Small intestine (tissue), 7 donors: ENCODE data around the gene GTF2E1. TPM values are rescaled to one million over a fixed set of nuclear protein-coding genes. Genes with fewer than 3 reads are reported as not detected.

ENCODE experiments used
- DNase-seq, 2 donors: peaks; one replicate each; pipeline versions ENCODE4 v3.0.0 to v3.0.0-alpha.2; 2013
- FAIRE-seq: peaks from 2 replicates; lab custom pipeline; 2012; peaks lifted over from hg19 to GRCh38; lab: Jason Lieb, UNC
- H3K27ac ChIP-seq, 3 donors: one replicate each; pipeline ENCODE4 v1.5.1; 2013; ENCODE audit warnings: low read length in 2 of 3, mild to moderate bottlenecking in 2 of 3, control low read depth in 1 of 3, inconsistent platforms in 1 of 3, low read depth in 1 of 3, moderate library complexity in 1 of 3
- H3K27me3 ChIP-seq, 3 donors: one replicate each; pipeline ENCODE4 v1.6.1; 2013; ENCODE audit warnings: low read length in 3 of 3, inconsistent platforms in 1 of 3; ENCODE audit not compliant: control insufficient read depth in 3 of 3, insufficient read depth in 3 of 3
- H3K36me3 ChIP-seq, 3 donors: one replicate each; pipeline ENCODE4 v1.6.1; 2013; ENCODE audit warnings: low read length in 3 of 3, inconsistent platforms in 1 of 3, low read depth in 1 of 3, mild to moderate bottlenecking in 1 of 3, moderate library complexity in 1 of 3; ENCODE audit not compliant: control insufficient read depth in 3 of 3, insufficient read depth in 2 of 3
- H3K4me1 ChIP-seq, 3 donors: one replicate each; pipeline ENCODE4 v1.6.1; 2013; ENCODE audit warnings: low read length in 2 of 3, inconsistent platforms in 1 of 3, low read depth in 1 of 3, mild to moderate bottlenecking in 1 of 3, moderate library complexity in 1 of 3; ENCODE audit not compliant: control insufficient read depth in 3 of 3, insufficient read depth in 2 of 3
- H3K4me3 ChIP-seq, 3 donors: one replicate each; pipeline ENCODE4 v1.5.1; 2013; ENCODE audit warnings: low read length in 3 of 3, control low read depth in 1 of 3, inconsistent platforms in 1 of 3, low read depth in 1 of 3, mild to moderate bottlenecking in 1 of 3, moderate library complexity in 1 of 3
- H3K9me3 ChIP-seq, 2 donors: one replicate each; pipeline ENCODE4 v1.6.1; 2013; ENCODE audit warnings: low read depth in 1 of 2, low read length in 1 of 2; ENCODE audit not compliant: control insufficient read depth in 2 of 2, insufficient read depth in 1 of 2
- WGBS, 3 donors: extraction: QIAGEN DNeasy Blood & Tissue Kit; methylation state at CpG; one replicate each; pipeline ENCODE4 v1.1.7; 2013; 5-methylcytosine and 5-hydroxymethylcytosine counted together
- polyA plus RNA-seq, 4 donors: library from polyadenylated mRNA; stranded (reverse) in 3 of 4; unstranded in 1 of 4; fragments of 200-250 nt in 3 of 4; fragments of 120-200 nt in 1 of 4; gene quantifications; one replicate each; pipeline versions ENCODE4 v1.2.1 to v1.2.3, GENCODE V29; 2013
- donor health status: healthy with polysubstance abuse.
- donor health status: control.
- donor health status: control.
- donor health status: Bipolar disorder and iron deficiency.
- donor health status: healthy.

GTF2E1 gene
- polyA plus RNA-seq, 4 donors, result 3.0 to 10.5 (median 5.3) TPM

- Histone ChIP-seq H3K4me1 (no peaks in the 10 kb centered on the region), H3K4me3 (no peak overlapping the region), H3K36me3 (no peaks in the 10 kb centered on the region), H3K9me3 (no peaks in the 10 kb centered on the region), H3K27me3 (no peaks in the 10 kb centered on the region), H3K27ac (no peak overlapping the region)
- FAIRE-seq (no peak), DNase-seq (no peak)
- 81 to 91% (median 89%) methylated on average over 6 of the region's 6 CpGs for WGBS, 3 donors
Observed at GRCh38 chr3:120796976-120797375, 54.4 kb downstream of the GTF2E1 start.

GRCh38 chr3:120797857-120798256 is 55.3 kb downstream of the GTF2E1 start:
- Histone ChIP-seq H3K27ac (no peak overlapping the region), H3K27me3 (no peaks in the 10 kb centered on the region)

DNA sequence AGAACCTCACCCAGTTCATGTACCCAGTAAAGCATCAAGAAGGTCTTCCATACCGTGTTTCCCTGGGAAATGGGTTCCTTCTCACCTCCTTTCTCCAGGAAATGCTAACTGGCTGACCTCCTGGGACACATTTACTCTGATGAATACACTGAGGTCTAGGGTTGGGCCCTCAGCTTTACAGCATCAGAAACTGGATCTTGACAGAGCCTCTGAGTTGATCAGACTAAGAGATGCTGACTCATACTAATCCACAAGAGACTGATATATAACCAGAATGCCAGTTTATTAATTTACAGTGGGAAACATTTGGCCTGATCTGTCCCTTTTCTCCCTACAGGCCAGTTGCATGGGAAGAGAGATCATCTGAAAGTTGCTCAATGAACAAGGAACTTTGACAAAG is 55.8 kb downstream of the GTF2E1 start:
- Histone ChIP-seq H3K9me3 (no peaks in the 10 kb centered on the region), H3K4me3 (no peak overlapping the region), H3K27me3 (no peaks in the 10 kb centered on the region), H3K27ac (no peak overlapping the region), H3K4me1 (no peaks in the 10 kb centered on the region), H3K36me3 (no peaks in the 10 kb centered on the region)
- FAIRE-seq, result no peak
- 67 to 76% (median 73%) methylated on average over 1 of the region's 1 CpG for WGBS, 3 donors
- DNase-seq, result peak in 1 of 2 donors; percentile 25

More at GRCh38 chr3:120797857-120798256, 55.3 kb downstream of the GTF2E1 start:
- Histone ChIP-seq H3K36me3 (no peaks in the 10 kb centered on the region), H3K9me3 (no peaks in the 10 kb centered on the region), H3K4me1 (no peaks in the 10 kb centered on the region), H3K4me3 (no peak overlapping the region)
- no peak for DNase-seq
- WGBS, 3 donors, result 78 to 92% (median 78%) methylated on average over 2 of the region's 2 CpGs
- FAIRE-seq, result no peak

DNA sequence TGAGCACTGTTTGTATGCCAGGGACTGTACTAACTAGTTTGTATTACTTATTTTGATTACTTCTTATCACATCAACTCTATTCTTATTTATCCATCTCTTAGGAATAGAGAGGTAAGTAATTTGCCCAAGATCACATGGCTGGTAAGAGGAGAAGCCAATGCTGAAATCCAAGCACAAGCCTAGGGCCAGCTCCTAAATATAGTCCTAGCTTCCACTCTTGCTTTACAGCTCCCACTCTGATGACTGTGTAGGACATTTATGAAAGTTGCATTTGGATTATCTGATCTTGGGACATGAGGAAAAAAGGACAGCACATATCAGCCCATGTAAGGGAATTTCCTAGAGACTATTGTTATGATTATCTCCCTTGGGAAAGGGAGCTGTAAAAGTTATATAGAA is 58.1 kb downstream of the GTF2E1 start:
- no peaks in the 10 kb centered on the region for H3K4me1 ChIP-seq
- no peak overlapping the region for H3K4me3 ChIP-seq
- no peaks in the 10 kb centered on the region for H3K27me3 ChIP-seq
- H3K27ac ChIP-seq, result no peak overlapping the region
- DNase-seq (no peak), FAIRE-seq (no peak)
- no peaks in the 10 kb centered on the region for H3K9me3 ChIP-seq
- H3K36me3 ChIP-seq, result no peaks in the 10 kb centered on the region

DNA sequence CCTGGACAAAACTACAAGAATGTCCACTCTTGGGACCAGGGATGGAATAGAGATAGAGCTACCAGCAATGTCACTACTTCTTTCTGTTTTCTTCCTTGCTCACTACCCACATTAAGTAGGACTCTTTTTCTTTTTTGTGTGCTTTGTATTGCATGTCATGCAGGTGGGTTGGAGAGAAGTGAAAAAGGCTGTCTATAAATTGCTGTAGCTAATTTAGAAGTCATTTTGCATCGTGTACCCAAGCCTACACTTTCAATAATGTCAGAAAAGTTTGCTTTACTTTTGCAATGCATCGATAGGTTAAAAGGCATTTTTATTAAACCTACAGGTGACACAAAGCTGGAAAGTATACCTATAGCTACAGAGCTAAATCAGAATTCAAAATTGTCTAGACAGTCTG is 58.9 kb downstream of the GTF2E1 start:
- no peaks in the 10 kb centered on the region for H3K9me3 ChIP-seq
- H3K27me3 ChIP-seq, result no peaks in the 10 kb centered on the region
- whole genome bisulfite sequencing, 3 donors, result 72 to 82% (median 81%) methylated on average over 2 of the region's 2 CpGs
- H3K4me3 ChIP-seq, result no peak overlapping the region
- no peak overlapping the region for H3K27ac ChIP-seq
- H3K36me3 ChIP-seq, result no peaks in the 10 kb centered on the region
- no peak for FAIRE-seq
- no peak for DNase-seq
- H3K4me1 ChIP-seq, result no peaks in the 10 kb centered on the region

GRCh38 chr3:120802916-120803315 is 60.4 kb downstream of the GTF2E1 start:
- no peaks in the 10 kb centered on the region for H3K36me3 ChIP-seq
- H3K9me3 ChIP-seq, result no peaks in the 10 kb centered on the region
- no peaks in the 10 kb centered on the region for H3K27me3 ChIP-seq
- no peaks in the 10 kb centered on the region for H3K4me1 ChIP-seq
- WGBS, 3 donors, result 65 to 71% (median 68%) methylated on average over 3 of the region's 3 CpGs
- FAIRE-seq, result no peak
- no peak for DNase-seq
- no peak overlapping the region for H3K4me3 ChIP-seq
- H3K27ac ChIP-seq, result no peak overlapping the region

DNA sequence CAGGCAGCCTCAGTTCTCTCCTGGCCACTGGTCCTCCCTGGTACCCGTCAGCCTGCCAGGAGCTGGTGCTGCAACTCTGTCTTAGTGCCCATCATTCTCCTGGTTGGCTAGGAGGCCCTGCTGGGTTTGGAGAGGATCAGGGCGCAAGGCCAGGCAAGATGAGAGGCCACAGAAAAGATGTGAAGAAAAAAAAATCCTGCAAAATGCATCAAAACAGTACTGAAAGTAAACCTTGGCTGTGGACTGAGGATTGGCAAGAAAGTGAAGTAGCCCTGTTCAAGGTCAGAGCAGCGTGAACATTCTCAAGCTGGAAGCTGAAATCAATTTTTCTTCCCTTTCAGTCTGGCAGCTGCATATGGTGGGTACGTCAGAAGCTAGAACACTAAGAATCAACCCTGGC is 74.2 kb downstream of the GTF2E1 start:
- Histone ChIP-seq H3K4me1 (peaks cover 0 to 5% (median 3%) of the 10 kb centered on the region in 3 donors), H3K27ac (no peak overlapping the region), H3K9me3 (no peaks in the 10 kb centered on the region), H3K4me3 (no peak overlapping the region), H3K36me3 (no peaks in the 10 kb centered on the region), H3K27me3 (no peaks in the 10 kb centered on the region)
- DNase-seq (no peak), FAIRE-seq (no peak)
- WGBS, 3 donors, result 67 to 71% (median 69%) methylated on average over 4 of the region's 4 CpGs

GRCh38 chr3:120820748-120821147 is 78.2 kb downstream of the GTF2E1 start:
- Histone ChIP-seq H3K27me3 (no peaks in the 10 kb centered on the region), H3K4me1 (peaks cover 0 to 5% (median 3%) of the 10 kb centered on the region in 3 donors), H3K4me3 (no peak overlapping the region), H3K36me3 (no peaks in the 10 kb centered on the region), H3K9me3 (no peaks in the 10 kb centered on the region), H3K27ac (no peak overlapping the region)
- DNase-seq (peak; percentile 89 to 91), FAIRE-seq (no peak)
- 20 to 42% (median 42%) methylated on average over 3 of the region's 3 CpGs for WGBS, 3 donors

DNA sequence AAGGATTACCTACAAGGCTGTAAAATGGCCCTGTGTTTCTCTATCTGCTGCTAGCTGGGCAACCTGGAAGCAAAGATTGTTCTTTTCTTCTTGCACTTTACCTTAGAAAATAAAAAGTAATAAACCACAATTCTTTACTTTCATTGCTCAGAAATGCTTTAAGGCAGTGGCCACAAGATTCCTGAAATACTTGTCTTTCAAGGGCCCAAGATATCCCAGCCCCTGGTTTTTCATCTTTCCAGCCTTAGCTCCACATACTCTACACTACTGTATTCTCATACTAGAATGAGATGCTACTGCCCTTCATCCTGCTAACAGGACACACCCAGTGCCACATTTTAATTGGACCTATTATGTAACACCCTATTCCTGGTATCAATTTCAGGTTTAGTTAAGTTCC is 78.9 kb downstream of the GTF2E1 start:
- DNase-seq (no peak), FAIRE-seq (no peak)
- no peak overlapping the region for H3K27ac ChIP-seq
- H3K36me3 ChIP-seq, result no peaks in the 10 kb centered on the region
- H3K27me3 ChIP-seq, result no peaks in the 10 kb centered on the region
- peaks cover 0 to 7% (median 3%) of the 10 kb centered on the region in 3 donors for H3K4me1 ChIP-seq
- H3K4me3 ChIP-seq, result no peak overlapping the region
- H3K9me3 ChIP-seq, result no peaks in the 10 kb centered on the region
